Ectodermal cell (in vitro differentiated cells): ENCODE data around the gene TAGLN2.

ENCODE experiments used
- H3K27ac ChIP-seq: 2 replicates; pipeline ENCODE4 v1.7.0; 2013; ENCODE audit warnings: mild to moderate bottlenecking, low read depth, low read length; ENCODE audit not compliant: insufficient read depth, poor library complexity, severe bottlenecking
- H3K27me3 ChIP-seq: 2 replicates; pipeline ENCODE4 v1.7.0; 2013; ENCODE audit warnings: mild to moderate bottlenecking, low read length; ENCODE audit not compliant: insufficient read depth, control insufficient read depth, poor library complexity, severe bottlenecking
- H3K36me3 ChIP-seq: one replicate; pipeline ENCODE4 v1.7.0; 2013; ENCODE audit warnings: low read length; ENCODE audit not compliant: control insufficient read depth, insufficient read depth
- H3K4me1 ChIP-seq: one replicate; pipeline ENCODE4 v1.7.0; 2013; ENCODE audit warnings: low read length; ENCODE audit not compliant: control insufficient read depth, insufficient read depth
- H3K4me3 ChIP-seq: 2 replicates; pipeline ENCODE4 v1.7.0; 2013; ENCODE audit warnings: low read depth, low read length, control low read depth; ENCODE audit not compliant: insufficient read depth
- H3K9me3 ChIP-seq: 2 replicates; pipeline ENCODE4 v1.7.0; 2013; ENCODE audit warnings: mild to moderate bottlenecking, low read length, moderate library complexity; ENCODE audit not compliant: control insufficient read depth
- WGBS, 2 experiments: methylation state at CpG; one replicate each; pipeline ENCODE4 v1.1.7; 2013; ENCODE audit warnings: missing lambda C conversion rate in 2 of 2; 5-methylcytosine and 5-hydroxymethylcytosine counted together

The TAGLN2 gene

GRCh38 chr1:159920651-159921050 lies 4.7 kb downstream of the TAGLN2 start:
- Histone ChIP-seq H3K27ac (no peak overlapping the region), H3K36me3 (no peaks in the 10 kb centered on the region), H3K4me1 (peaks cover 10% of the 10 kb centered on the region), H3K9me3 (no peaks in the 10 kb centered on the region), H3K27me3 (peaks cover 18% of the 10 kb centered on the region), H3K4me3 (no peak overlapping the region)
- WGBS, 2 experiments: 94 to 95% methylated on average over 1 of the region's 1 CpG

- H3K27me3 ChIP-seq: peaks cover 17% of the 10 kb centered on the region
- 96 to 98% methylated on average over 10 of the region's 10 CpGs for whole genome bisulfite sequencing, 2 experiments
- H3K9me3 ChIP-seq: no peaks in the 10 kb centered on the region
- peaks cover 8% of the 10 kb centered on the region for H3K4me1 ChIP-seq
- no peaks in the 10 kb centered on the region for H3K36me3 ChIP-seq
- no peak overlapping the region for H3K4me3 ChIP-seq
- no peak overlapping the region for H3K27ac ChIP-seq
These were observed 5.1 kb downstream of the TAGLN2 start for GRCh38 chr1:159920202-159920601.

DNA sequence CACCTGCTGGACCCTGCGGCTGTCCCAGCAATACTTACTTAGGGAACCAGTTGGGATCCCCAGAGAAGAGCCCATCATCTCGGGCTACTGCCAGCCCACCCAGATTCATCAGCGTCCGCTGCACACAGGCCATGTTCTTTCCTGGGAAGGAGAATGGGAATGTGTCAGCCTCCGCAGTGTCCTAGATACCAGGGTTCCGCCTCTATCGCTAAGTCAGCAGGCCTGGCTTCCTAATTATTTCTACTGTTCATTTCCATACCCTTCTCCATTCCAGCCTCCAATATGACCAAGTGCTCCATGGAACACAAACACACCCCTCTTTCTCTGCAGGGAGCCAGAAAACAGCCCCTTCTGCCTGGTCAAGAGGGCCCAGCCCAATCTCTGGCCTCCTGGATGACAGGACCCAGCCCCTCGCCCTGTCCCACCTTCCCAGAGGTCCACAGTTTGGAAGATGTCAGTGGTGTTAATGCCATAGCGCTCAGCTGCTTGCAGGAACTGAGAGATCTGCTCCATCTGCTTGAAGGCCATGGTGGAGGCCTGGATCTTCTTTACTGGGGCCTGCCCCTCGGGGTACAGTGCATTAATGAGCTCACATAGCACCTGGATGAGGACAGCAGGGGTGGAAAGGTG lies 6.0 kb downstream of the TAGLN2 start:
- Histone ChIP-seq H3K9me3 (no peaks in the 10 kb centered on the region), H3K4me1 (peaks cover 8% of the 10 kb centered on the region), H3K27me3 (peaks cover 8% of the 10 kb centered on the region), H3K4me3 (no peak overlapping the region), H3K36me3 (no peaks in the 10 kb centered on the region), H3K27ac (no peak overlapping the region)
- 94 to 98% methylated on average over 10 of the region's 10 CpGs for WGBS, 2 experiments

DNA sequence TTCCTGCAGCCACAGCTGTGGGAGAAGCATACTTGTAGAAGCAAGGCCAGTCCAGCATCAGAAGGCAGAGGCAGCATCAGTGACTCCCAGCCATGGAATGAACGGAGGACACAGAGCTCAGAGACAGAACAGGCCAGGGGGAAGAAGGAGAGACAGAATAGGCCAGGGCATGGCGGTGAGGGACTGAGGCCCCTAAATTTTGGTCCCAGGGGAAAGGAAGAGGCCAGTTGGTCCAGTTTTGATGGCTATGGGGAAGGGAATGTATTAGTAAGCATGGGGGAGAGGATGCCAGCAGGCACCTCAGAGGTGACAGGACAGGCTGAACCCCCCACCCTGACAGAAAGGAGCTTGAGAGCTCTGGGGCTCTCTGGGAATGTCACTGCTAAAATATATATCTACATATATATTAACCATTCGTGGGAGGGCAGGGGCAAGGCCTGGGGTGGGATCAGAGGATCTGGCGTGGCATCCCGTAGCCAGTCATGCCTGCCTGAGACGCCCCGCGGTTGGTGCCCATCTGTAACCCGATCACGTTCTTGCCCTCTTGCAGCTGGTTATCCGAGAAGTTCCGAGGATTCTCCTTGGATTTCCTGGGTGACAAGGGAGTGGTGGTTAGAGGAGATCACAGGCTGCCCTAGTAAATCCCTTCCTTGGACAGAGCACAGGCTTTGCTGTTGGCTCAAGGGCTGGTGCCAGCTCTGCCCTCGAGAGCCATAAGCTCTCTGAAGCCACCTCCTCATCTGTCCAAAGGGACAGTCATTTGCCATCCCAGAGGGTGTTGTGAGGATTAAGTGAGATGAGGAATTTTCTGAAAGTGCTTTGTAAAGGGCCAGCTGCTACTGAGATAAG lies 6.7 kb downstream of the TAGLN2 start:
- Histone ChIP-seq H3K27ac (no peak overlapping the region), H3K4me3 (no peak overlapping the region), H3K36me3 (no peaks in the 10 kb centered on the region), H3K9me3 (no peaks in the 10 kb centered on the region), H3K27me3 (peaks cover under 1% of the 10 kb centered on the region), H3K4me1 (peaks cover 8% of the 10 kb centered on the region)
- WGBS, 2 experiments: 93 to 94% methylated on average over 13 of the region's 13 CpGs

GRCh38 chr1:159917533-159918351 lies 7.6 kb downstream of the TAGLN2 start:
- Histone ChIP-seq H3K4me1 (peaks cover 8% of the 10 kb centered on the region), H3K9me3 (no peaks in the 10 kb centered on the region), H3K4me3 (no peak overlapping the region), H3K27me3 (no peaks in the 10 kb centered on the region), H3K27ac (no peak overlapping the region), H3K36me3 (no peaks in the 10 kb centered on the region)
- WGBS, 2 experiments: 89% methylated on average over 4 to 5 of the region's 5 CpGs

- H3K27me3 ChIP-seq: no peaks in the 10 kb centered on the region
- no peaks in the 10 kb centered on the region for H3K36me3 ChIP-seq
- no peaks in the 10 kb centered on the region for H3K9me3 ChIP-seq
- 65 to 67% methylated on average over 9 of the region's 9 CpGs for WGBS, 2 experiments
- H3K27ac ChIP-seq: peak overlapping the region; percentile 54
- peaks cover 8% of the 10 kb centered on the region for H3K4me1 ChIP-seq
- no peak overlapping the region for H3K4me3 ChIP-seq
These were observed 8.9 kb downstream of the TAGLN2 start for GRCh38 chr1:159916242-159917051.

DNA sequence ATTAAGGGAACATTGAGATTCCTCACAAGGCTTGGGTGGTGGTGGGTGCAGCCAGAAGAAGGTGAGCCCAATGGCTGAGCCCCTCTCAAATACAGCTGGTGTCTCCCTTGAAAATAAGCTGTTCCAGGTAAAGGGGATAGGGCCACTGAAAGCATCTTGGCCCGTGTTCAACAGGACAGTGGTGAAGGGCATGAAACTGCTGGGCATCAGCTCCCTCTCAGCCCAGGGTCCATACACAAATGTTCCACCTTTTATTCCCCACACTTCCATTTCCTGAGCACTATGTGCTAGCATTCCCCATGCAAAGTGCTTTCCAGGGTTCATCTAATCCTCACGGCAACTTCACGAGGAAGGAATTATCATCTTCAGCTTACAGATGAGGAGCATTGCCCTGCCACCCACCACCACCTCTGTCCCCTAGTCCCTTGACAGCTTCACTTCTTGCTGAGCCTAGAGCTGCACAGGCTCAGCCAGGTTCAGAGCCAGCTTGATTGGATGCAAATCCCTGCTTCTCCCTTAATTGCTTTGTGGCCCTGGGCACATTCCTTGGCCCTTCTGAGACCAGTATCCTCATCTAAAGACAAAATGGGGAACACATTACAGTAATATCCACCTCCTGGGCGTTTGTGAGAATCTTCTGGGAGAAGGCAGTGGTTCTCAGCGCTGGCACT lies 9.6 kb downstream of the TAGLN2 start:
- no peaks in the 10 kb centered on the region for H3K36me3 ChIP-seq
- H3K9me3 ChIP-seq: no peaks in the 10 kb centered on the region
- H3K4me3 ChIP-seq: no peak overlapping the region
- H3K4me1 ChIP-seq: peaks cover 8% of the 10 kb centered on the region
- 81 to 84% methylated on average over 5 of the region's 5 CpGs for WGBS, 2 experiments
- no peaks in the 10 kb centered on the region for H3K27me3 ChIP-seq
- H3K27ac ChIP-seq: peak overlapping the region; percentile 54

DNA sequence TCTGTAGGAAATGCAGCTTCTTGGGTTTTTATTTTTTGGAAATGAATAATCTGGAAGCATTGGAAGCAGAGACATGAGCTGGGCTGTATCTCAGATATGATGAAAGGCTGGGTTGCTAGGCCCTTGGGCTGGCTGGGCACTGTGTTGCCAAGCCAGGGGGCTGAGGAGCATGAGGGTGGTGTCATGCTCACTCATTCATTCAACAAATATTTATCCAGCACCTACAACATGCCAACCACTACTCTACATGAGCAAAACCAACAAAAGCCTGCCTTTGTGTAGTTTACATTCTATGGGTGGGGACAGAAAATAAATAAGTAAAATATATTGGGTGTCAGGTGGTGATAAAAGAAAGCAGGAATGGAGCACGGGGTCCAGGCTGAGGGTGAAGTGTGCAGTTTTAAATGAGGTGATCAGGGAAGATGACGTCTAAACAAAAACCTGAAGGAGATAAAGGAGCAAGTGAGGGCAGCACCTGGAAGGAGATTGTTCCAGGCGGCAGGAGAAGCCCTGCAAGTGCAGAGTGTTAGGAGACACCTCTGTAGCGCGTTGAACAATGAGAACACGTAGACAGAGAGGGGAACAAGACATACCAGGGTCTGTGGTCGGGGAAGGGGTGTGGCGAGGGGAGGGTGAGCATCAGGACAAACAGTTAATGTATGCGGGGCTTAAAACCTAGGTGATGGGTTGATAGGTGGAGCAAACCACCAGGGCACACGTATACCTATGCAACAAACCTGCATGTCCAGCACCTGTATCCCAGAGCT lies 10.9 kb downstream of the TAGLN2 start:
- Histone ChIP-seq H3K27me3 (no peaks in the 10 kb centered on the region), H3K36me3 (no peaks in the 10 kb centered on the region), H3K9me3 (no peaks in the 10 kb centered on the region), H3K27ac (no peak overlapping the region), H3K4me1 (peaks cover 8% of the 10 kb centered on the region), H3K4me3 (no peak overlapping the region)
- 89% methylated on average over 10 of the region's 10 CpGs for WGBS, 2 experiments
